Esophagus (tissue), 2 donors: Measurements from ENCODE around the gene USP35. TPM values are rescaled to one million over a fixed set of nuclear protein-coding genes. Genes with fewer than 3 reads are reported as not detected.

Experiments used
- H3K27ac ChIP-seq, 2 donors: one replicate each; pipeline ENCODE4 v1.5.1; 2013; ENCODE audit warnings: low read depth in 2 of 2, mild to moderate bottlenecking in 2 of 2, inconsistent platforms in 1 of 2, low read length in 1 of 2, moderate library complexity in 1 of 2
- H3K27me3 ChIP-seq, 2 donors: one replicate each; pipeline ENCODE4 v1.6.1; 2013; ENCODE audit warnings: low read length in 2 of 2, control low read depth in 1 of 2, mild to moderate bottlenecking in 1 of 2; ENCODE audit not compliant: insufficient read depth in 2 of 2, control insufficient read depth in 1 of 2
- H3K36me3 ChIP-seq, 2 donors: one replicate each; pipeline ENCODE4 v1.6.1; 2013; ENCODE audit warnings: low read length in 1 of 2; ENCODE audit not compliant: control insufficient read depth in 2 of 2, insufficient read depth in 2 of 2
- H3K4me1 ChIP-seq, 2 donors: one replicate each; pipeline ENCODE4 v1.6.1; 2013; ENCODE audit warnings: low read length in 1 of 2; ENCODE audit not compliant: control insufficient read depth in 2 of 2, insufficient read depth in 2 of 2
- H3K4me3 ChIP-seq, 2 donors: one replicate each; pipeline ENCODE4 v1.5.1; 2013; ENCODE audit warnings: low read length in 2 of 2, mild to moderate bottlenecking in 2 of 2, low read depth in 1 of 2, moderate library complexity in 1 of 2
- H3K9me3 ChIP-seq, 2 donors: one replicate each; pipeline ENCODE4 v1.6.1; 2013; ENCODE audit warnings: mild to moderate bottlenecking in 2 of 2, low read depth in 1 of 2, low read length in 1 of 2, moderate library complexity in 1 of 2; ENCODE audit not compliant: control insufficient read depth in 2 of 2, insufficient read depth in 1 of 2
- WGBS, 2 donors: extraction: QIAGEN DNeasy Blood & Tissue Kit; methylation state at CpG; one replicate each; pipeline ENCODE4 v1.1.7; 2013; 5-methylcytosine and 5-hydroxymethylcytosine counted together
- polyA plus RNA-seq, 2 donors: library from polyadenylated mRNA; stranded (reverse); fragments of 200-250 nt; gene quantifications; one replicate each; pipeline ENCODE4 v1.2.3, GENCODE V29; 2013
- donor health status: healthy with polysubstance abuse.
- donor health status: Bipolar disorder and iron deficiency.

The USP35 gene, protein sequence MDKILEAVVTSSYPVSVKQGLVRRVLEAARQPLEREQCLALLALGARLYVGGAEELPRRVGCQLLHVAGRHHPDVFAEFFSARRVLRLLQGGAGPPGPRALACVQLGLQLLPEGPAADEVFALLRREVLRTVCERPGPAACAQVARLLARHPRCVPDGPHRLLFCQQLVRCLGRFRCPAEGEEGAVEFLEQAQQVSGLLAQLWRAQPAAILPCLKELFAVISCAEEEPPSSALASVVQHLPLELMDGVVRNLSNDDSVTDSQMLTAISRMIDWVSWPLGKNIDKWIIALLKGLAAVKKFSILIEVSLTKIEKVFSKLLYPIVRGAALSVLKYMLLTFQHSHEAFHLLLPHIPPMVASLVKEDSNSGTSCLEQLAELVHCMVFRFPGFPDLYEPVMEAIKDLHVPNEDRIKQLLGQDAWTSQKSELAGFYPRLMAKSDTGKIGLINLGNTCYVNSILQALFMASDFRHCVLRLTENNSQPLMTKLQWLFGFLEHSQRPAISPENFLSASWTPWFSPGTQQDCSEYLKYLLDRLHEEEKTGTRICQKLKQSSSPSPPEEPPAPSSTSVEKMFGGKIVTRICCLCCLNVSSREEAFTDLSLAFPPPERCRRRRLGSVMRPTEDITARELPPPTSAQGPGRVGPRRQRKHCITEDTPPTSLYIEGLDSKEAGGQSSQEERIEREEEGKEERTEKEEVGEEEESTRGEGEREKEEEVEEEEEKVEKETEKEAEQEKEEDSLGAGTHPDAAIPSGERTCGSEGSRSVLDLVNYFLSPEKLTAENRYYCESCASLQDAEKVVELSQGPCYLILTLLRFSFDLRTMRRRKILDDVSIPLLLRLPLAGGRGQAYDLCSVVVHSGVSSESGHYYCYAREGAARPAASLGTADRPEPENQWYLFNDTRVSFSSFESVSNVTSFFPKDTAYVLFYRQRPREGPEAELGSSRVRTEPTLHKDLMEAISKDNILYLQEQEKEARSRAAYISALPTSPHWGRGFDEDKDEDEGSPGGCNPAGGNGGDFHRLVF
- 1 to 10 TPM; 4.1 to 7.7 TPM for polyA plus RNA-seq

DNA sequence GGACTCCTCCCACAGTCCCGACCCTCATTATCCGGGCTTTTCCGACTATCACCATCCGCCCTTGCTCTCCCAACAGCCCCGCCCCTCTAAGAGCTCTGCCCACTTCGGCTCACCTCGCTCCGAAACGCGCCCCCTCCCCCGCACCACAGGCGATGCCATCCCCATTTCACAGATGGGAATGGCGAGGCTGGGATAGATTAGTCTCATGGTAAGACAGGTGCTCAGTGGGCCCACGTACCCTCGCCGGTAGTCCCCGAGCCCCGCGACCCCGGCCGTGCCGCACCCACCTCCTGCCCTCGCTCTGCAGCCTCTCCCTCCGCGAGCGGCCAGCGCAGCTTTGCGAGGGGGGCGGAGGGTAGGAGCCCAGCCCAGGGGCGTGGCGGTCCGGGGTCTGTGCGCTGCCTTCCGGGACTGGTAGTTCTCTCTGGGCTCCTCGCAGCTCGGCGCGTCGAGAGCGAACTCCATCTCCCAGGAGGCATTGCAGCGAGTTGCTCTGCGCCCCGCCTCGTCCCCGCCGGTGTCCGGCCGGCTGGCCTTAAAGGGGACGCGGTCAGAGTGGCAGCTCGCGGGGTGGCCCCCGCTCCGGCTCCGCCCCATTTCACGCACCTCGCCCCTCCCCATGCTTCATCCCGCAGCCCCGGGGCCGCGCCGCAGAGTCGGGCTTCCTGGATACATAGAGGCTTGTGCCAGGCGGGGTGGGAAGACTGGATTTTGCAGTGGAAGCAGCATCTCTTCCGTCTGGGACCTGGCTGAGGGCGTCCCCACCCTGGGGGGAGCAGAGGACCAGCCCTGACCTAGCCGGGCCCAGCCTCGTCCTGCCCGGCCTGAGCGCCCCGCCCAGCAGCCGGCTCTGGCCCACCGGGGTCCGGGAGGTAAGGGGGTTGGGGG lies at the start of gene USP35, which contains the start of gene KCTD21:
Gene USP35, plus strand, starts transcription at position 634 of the 888 bp plus-strand sequence. CDS start 7,327 bp downstream, outside the sequence.
Gene KCTD21, minus strand, starts transcription at position 341 of the 888 bp plus-strand sequence. CDS start 14,072 bp downstream, outside the sequence.
- Histone ChIP-seq H3K27me3 (no peaks in the 10 kb centered on the region), H3K27ac (peak within 1 kb of the TSS; percentile 82 to 94), H3K4me1 (peaks cover 11 to 14% of the 10 kb centered on the region in 2 donors), H3K9me3 (no peaks in the 10 kb centered on the region), H3K4me3 (peak within 1 kb of the TSS; percentile 63 to 93), H3K36me3 (no peaks in the 10 kb centered on the region)
- 0% methylated on average over 69 to 74 of the region's 74 CpGs for WGBS, 2 donors

DNA sequence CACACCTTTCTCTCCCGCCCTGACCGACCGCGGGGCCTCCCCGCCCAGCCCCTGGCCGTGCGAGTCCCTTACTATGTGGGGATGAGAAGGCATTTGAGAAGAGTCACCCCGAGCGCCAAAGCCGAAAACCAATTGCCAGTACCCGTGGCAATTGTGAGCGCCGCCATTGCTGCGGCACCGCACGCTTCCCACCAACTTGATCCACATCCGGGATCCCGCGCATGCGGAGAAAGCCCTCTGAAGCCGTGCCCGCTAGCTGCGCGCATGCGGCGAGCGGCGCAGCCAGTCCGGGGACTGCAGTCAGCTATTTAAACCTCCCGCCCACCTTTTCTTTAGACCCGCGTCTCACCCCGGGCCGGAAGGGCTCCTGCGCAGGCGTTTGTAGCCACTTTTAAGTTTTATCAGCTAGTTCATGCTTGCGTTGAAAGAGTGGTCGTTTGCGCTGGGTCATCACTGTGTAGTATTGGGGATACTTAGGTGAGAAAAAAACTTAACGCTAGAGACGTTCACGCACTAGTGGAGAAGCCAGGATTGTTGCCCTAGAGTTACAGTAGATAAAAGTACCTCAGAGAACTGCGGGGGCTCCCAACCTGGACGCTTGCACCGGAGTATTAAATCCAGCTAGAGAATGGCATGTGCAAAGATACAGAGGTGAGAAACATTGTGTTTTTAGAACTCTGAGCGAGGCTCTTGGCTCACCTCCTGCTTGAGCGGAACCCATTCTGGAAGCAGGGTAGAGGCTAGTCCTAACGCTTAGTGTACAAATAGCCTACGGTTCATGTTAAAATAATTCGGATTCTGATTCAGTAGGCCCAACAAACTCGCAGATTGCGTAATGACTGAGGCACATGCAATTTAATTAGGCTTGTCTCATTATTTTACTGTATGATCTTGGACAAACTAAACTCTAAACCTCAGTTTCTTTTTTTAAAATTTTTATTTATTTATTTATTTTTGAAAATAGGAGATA lies 49.0 kb upstream of the USP35 start, which contains the start of gene ALG8:
Gene ALG8, minus strand, starts transcription at position 205 of the 970 bp plus-strand sequence. Its CDS starts 38 bp downstream, at position 167.
- Histone ChIP-seq H3K36me3 (no peaks in the 10 kb centered on the region), H3K27ac (peak within 1 kb of the TSS; percentile 72 to 87), H3K4me1 (no peaks in the 10 kb centered on the region), H3K27me3 (no peaks in the 10 kb centered on the region), H3K9me3 (no peaks in the 10 kb centered on the region), H3K4me3 (peak within 1 kb of the TSS; percentile 67 to 79)
- WGBS, 2 donors: 2 to 3% methylated on average over 52 of the region's 52 CpGs

DNA sequence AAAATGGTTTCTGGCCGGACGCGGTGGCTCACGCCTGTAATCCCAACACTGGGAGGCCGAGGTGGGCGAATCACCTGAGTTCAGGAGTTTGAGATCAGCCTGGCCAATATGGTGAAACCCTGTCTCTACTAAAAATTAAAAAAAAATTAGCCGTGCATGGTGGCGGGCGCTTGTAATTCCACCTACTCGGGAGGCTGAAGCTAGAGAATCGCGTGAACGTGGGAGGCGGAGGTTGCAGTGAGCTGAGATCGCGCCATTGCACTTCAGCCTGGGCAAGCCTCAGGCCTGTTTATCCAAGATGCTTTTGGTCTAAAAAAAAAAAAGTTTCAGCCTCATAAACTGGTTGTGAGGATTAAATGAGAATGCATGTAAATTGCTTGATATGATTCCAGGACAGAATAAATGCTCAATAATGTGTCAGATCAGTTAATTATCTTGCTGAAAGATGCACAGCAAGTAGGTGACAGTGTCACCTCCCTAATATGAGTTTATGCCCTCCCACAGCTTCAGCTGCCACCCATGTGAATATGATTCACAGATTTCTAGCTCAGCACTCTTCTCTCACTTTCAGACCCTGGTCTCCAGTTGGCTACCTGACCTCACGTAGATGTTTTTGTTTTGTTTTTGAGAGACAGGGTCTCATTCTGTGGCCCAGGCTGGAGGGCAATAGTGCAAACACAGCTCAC lies 48.2 kb upstream of the USP35 start:
- Histone ChIP-seq H3K4me3 (peak overlapping the region in 1 of 2 donors; percentile 67), H3K9me3 (no peaks in the 10 kb centered on the region), H3K36me3 (no peaks in the 10 kb centered on the region), H3K27ac (no peak overlapping the region), H3K4me1 (no peaks in the 10 kb centered on the region), H3K27me3 (no peaks in the 10 kb centered on the region)
- WGBS, 2 donors: 70 to 77% methylated on average over 17 of the region's 17 CpGs

DNA sequence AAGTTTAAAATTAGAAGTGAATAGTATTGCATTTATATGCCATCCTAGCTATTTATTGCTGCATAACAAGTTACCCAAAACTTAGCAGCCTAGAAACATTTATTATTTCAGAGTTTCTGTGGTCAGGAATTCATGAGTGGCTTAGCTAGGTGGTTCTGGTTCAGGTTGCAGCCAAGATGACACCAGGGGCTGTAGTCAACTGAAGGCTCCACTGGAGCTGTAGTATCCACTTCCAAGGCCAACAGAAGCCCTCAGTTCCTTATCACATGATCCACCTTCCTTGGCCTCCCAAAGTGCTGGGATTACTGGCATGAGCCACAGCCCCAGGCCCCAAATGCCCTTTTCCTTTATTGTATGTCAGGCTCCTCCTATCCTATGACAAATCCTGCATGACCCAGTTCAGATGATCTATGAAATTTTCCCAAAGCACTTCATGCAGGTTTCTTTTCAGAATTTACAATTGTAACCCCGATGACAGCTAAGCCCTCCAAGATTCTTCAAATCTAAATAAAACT lies 43.2 kb upstream of the USP35 start:
- no peak overlapping the region for H3K27ac ChIP-seq
- WGBS, 2 donors: 79 to 95% methylated on average over 1 of the region's 1 CpG
- H3K9me3 ChIP-seq: no peaks in the 10 kb centered on the region
- no peaks in the 10 kb centered on the region for H3K27me3 ChIP-seq
- H3K4me3 ChIP-seq: no peak overlapping the region
- H3K36me3 ChIP-seq: no peaks in the 10 kb centered on the region
- no peaks in the 10 kb centered on the region for H3K4me1 ChIP-seq

DNA sequence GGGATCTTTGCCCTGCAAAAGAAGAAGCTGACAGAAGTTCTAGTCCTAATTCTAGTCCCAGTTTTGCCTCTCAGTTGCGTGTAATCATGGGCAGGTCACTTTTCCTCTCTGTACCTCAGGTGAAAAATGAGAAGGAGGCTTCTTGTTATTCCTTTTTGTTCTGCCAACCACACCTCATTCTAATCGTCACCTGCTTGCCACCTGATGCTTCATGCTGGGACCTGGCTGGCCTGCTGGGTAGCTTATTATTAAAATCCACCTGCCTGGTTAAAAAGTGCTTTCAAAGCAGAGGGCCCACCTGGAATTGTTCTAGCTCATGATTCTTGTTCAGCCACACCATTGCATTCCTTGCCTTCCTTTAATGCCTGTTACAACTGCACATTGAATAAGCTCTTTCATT lies 40.9 kb upstream of the USP35 start:
- 65 to 76% methylated on average over 2 of the region's 2 CpGs for WGBS, 2 donors
- H3K9me3 ChIP-seq: no peaks in the 10 kb centered on the region

DNA sequence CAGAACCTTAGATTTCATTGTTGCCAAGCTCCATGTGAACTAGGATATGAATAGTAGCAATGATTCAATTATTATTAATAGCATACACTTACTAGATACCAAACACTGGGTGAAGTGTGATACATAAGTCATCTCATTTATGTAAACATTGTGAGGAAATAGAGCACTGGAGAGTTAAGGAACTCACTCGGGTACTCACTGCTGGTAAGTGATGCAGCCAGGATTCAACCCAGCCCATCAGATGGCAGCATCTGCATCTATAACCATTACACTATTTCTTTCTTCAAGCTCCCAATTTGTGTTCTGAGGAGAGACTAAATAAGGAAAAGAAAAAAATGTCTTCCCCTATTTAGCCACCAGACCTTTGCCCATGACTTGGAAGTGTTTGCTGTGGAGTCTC lies 39.1 kb upstream of the USP35 start:
- Histone ChIP-seq H3K9me3 (no peaks in the 10 kb centered on the region), H3K27ac (no peak overlapping the region), H3K36me3 (no peaks in the 10 kb centered on the region), H3K27me3 (no peaks in the 10 kb centered on the region), H3K4me3 (no peak overlapping the region), H3K4me1 (no peaks in the 10 kb centered on the region)
- 14 to 19% methylated on average over 1 of the region's 1 CpG for WGBS, 2 donors

More for the DNA sequence above, 40.9 kb upstream of the USP35 start:
- H3K27ac ChIP-seq: no peak overlapping the region
- H3K4me1 ChIP-seq: no peaks in the 10 kb centered on the region
- no peaks in the 10 kb centered on the region for H3K27me3 ChIP-seq
- no peaks in the 10 kb centered on the region for H3K36me3 ChIP-seq
- H3K4me3 ChIP-seq: no peak overlapping the region

DNA sequence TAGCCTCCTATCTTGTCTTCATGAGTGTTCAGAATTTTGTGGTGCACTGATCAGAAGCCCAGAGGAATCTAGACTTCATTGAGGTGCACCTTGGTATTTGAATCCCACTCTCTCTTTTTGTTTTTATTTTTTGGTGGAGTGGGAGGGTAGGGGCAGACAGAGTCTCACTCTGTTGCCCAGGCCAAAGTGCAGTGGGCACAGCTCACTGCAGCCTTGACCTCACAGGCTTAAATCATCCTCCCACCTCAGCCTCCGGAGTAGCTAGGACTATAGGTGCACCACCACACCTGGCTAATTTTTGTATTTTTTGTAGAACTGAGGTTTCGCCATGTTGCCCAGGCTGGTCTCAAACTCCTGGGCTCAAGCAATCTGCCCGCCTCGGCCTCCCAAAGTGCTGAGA lies 38.4 kb upstream of the USP35 start:
- 96% methylated on average over 4 of the region's 4 CpGs for WGBS, 2 donors
- Histone ChIP-seq H3K9me3 (no peaks in the 10 kb centered on the region), H3K27me3 (no peaks in the 10 kb centered on the region), H3K4me1 (no peaks in the 10 kb centered on the region), H3K36me3 (no peaks in the 10 kb centered on the region), H3K27ac (no peak overlapping the region), H3K4me3 (no peak overlapping the region)

DNA sequence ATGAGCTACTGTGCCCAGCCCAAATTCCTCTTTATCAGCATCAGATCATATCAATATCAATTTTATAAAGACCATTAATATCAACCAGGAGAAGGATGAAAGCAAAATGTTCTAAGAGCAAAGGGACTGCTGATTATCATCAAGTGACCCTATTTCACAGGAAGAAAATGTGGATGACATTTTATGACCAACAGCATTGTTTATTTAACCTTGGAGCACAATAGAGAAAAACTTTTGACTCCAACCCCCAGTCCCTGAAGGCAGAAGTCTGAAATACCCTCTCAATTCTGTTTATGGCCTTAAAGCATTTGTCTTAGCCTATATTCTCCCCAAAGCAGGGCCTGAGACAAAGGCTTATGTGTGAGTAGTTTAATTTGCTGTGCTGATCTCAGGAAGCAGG lies 38.0 kb upstream of the USP35 start:
- Histone ChIP-seq H3K4me3 (no peak overlapping the region), H3K27me3 (no peaks in the 10 kb centered on the region), H3K4me1 (no peaks in the 10 kb centered on the region), H3K27ac (no peak overlapping the region), H3K36me3 (no peaks in the 10 kb centered on the region), H3K9me3 (no peaks in the 10 kb centered on the region)
